GM12872 (cell line): ENCODE results near the gene CALY.

Source experiments
- CTCF ChIP-seq: IDR thresholded peaks from 3 replicates; pipeline ENCODE4 v1.5.1; 2011; ENCODE audit warnings: low read depth, mild to moderate bottlenecking, low read length, moderate library complexity; ENCODE audit not compliant: insufficient read depth

The CALY gene

DNA sequence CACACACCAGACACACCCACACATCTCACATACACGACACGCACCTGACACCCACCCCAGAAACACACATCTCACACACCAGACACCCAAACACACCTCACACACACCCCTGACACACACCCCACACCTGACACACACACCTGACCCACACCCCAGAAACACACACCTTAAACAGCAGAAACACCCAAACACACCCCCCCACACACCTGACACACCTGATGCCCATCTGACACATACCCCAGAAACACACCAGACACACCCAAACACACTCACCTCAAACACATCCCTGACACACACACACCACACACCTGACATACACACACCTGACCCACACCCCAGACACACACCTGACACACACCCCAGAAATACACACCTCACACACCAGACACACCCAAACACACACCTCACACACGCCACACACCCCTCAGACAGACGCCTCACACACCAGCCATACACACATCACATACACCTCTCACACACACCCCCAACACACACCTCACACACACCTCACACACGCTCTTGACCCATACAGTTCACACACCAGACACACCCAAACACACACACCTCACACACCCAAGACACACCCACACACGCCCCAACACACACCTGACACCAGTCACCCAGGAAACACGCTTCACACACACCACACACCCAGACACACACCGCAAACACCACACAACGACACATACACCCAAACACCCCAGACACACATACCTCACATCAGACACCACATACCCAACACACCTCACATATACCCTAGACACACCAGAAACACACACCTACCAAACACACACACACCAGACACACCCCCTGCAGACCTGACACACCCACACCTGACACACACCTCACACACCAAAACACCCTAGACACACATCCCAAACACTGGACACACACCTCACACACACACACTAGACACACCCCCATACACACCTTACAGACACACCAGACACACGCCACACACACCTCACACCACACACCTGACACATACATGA is 1.7 kb upstream of the CALY start:
- no peak for TF ChIP-seq CTCF

DNA sequence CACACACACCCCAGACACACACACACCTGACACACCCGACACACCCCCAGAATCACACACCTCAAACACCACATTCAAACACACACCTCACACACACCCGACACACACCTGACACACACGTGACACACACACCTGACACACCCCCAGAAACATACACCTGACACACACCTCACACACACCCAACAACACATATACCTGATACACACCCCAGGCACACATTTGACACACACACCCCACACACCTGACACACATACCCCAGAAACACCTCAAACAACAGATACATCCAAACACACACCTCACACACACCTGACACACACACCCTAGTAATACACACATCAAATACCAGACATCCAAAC is 652 bp upstream of the CALY start:
- no peak for TF ChIP-seq CTCF

GRCh38 chr10:133336118-133336576 is 549 bp downstream of the CALY start:
- TF ChIP-seq CTCF: no peak

DNA sequence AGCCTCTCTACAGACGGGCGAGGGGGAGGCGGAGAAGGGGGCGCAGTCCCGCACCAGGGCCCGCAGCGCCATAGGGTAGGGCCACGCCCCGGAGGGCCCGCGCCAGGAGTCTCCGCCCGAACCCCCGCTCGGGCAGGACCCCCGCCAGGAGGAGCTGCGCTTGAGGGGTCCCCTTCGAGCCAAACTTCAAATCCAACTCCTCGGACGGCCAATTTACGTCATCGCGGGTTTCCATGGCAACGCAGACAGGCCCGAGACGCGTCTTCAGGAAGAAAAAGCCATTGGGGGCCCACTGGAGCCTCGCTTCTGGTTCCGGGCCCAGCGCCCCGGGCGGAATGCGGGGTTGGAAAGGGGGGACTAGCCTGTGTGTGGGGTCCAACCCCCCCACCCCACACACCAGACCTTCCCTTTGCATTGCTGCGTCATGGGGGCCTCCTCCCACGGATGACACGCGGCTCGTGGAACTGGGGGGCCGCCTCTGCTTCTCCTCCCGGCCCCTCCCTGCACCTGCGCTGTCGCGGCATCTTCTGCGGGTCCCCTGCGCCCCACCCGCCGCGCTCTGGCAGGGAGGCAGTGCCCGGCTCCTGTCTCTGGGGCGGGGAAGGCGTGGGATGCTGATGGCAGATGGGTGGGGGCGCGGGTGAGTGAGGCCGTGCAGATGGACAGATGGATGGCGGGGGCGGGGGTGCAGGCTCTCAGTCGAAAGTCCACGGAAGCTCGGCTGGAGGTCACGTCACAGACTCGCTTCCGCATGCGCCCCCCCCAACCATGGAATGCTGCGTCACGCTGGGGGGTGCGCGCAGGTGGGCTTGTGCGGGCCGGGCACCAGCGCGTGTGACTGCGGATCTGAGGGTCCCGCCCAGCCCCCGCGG is 1.2 kb downstream of the CALY start:
- TF ChIP-seq CTCF: no peak

GRCh38 chr10:133334503-133335245 is 2.0 kb downstream of the CALY start:
- no peak for TF ChIP-seq CTCF

DNA sequence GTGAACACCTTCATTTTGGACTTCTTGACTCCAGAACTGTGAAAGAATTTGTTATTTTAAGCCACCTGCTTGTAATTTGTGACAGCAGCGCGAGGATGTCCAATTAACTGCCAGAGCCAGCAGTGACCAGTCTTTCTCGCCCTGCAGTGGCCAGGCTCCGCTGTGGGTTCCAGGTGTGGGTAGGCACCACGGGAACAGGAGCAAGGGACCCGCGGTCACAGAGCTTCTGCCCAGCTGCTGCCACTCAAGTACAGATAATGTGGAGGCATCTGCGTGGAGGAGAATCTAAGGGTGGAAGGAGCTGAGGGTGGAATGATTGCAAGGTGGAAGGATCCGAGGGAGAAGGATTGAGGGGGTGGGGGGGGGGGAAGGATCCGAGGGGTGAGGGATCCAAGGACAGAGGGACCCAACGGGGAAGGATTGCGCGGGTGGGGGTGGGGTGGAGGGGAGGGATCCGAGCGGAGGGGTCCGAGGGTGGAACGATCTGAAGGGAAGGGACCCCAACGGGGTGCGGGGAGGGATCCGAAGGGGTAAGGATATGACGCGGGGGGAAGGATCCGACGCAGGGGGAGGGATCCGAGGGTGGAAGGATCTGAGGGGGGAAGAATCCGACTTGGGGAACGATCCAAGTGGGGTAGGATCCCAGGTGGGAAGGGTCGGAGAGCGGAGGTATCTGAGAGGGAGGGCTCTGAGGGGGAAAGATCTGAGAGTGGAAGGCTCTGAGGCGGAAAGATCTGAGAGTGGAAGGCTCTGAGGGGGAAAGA is 3.6 kb downstream of the CALY start:
- no peak for TF ChIP-seq CTCF
